ENCODE measurements around the gene OR10J4. TPM values are rescaled to one million over a fixed set of nuclear protein-coding genes. Genes with fewer than 3 reads are reported as not detected.
A peak's percentile ranks its signal among the peaks of the same experiment; 100 is the strongest.

The OR10J4 gene
- total and polyA plus RNA-seq, 8 donors = not detected

- Histone ChIP-seq H3K9me3 (no peaks in the 10 kb centered on the region), H3K4me1 (no peaks in the 10 kb centered on the region), H3K27ac (no peak overlapping the region), H3K27me3 (no peaks in the 10 kb centered on the region), H3K4me3 (no peak overlapping the region), H3K36me3 (no peaks in the 10 kb centered on the region)
- TF ChIP-seq, protein P1, sequence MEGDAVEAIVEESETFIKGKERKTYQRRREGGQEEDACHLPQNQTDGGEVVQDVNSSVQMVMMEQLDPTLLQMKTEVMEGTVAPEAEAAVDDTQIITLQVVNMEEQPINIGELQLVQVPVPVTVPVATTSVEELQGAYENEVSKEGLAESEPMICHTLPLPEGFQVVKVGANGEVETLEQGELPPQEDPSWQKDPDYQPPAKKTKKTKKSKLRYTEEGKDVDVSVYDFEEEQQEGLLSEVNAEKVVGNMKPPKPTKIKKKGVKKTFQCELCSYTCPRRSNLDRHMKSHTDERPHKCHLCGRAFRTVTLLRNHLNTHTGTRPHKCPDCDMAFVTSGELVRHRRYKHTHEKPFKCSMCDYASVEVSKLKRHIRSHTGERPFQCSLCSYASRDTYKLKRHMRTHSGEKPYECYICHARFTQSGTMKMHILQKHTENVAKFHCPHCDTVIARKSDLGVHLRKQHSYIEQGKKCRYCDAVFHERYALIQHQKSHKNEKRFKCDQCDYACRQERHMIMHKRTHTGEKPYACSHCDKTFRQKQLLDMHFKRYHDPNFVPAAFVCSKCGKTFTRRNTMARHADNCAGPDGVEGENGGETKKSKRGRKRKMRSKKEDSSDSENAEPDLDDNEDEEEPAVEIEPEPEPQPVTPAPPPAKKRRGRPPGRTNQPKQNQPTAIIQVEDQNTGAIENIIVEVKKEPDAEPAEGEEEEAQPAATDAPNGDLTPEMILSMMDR (IDR thresholded peaks at IDR 0.05) = no peak
- DNase-seq = no peak
- no peak for FAIRE-seq
- intact Hi-C loops (cut with DNase I) = no loop called here
- ATAC-seq = no peak
- 73 to 79% methylated on average over 4 of the region's 4 CpGs for WGBS, 2 donors
Measured at GRCh38 chr1:159429074-159429861, 2.7 kb upstream of the OR10J4 start.

- DNase-seq (no peak), ATAC-seq (peak in 1 of 4 donors; percentile 59), FAIRE-seq (no peak)
- Histone ChIP-seq H3K27me3 (no peaks in the 10 kb centered on the region), H3K4me3 (no peak overlapping the region), H3K36me3 (no peaks in the 10 kb centered on the region), H3K4me1 (no peaks in the 10 kb centered on the region), H3K9me3 (no peaks in the 10 kb centered on the region), H3K27ac (no peak overlapping the region)
- intact Hi-C loops (cut with DNase I) = no loop called here
- TF ChIP-seq, protein P1 (IDR thresholded peaks at IDR 0.05) = no peak
- 76 to 83% methylated on average over 6 of the region's 6 CpGs for WGBS, 2 donors
Measured at GRCh38 chr1:159430985-159431384, 1.0 kb upstream of the OR10J4 start.

DNA sequence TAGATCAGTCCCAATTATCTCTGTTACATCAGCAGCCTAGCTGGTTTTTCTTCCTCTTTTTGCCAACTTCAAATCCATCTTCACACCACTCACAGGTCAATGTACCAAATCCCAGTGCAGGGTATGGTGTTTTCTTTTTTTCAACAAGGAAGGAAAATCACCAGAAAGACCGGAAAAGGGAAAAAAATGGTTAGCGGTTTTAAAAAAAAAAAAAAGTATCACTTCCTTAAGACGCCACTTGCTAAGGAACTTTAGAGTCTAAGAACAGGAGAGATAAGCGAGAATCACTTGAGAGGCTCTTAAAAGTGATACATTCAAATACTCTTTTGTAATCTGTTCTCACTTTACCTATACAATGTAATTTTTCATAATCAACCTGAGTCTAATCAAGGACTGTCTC, 4.5 kb downstream of the OR10J4 start:
- no peaks in the 10 kb centered on the region for H3K36me3 ChIP-seq
- no peak overlapping the region for H3K4me3 ChIP-seq
- no peaks in the 10 kb centered on the region for H3K27me3 ChIP-seq
- no peaks in the 10 kb centered on the region for H3K9me3 ChIP-seq
- intact Hi-C loops (cut with DNase I) = no loop called here
- TF ChIP-seq, protein P1 (IDR thresholded peaks at IDR 0.05) = no peak
- WGBS, 2 donors = 67 to 72% methylated on average over 4 of the region's 4 CpGs
- FAIRE-seq (no peak), DNase-seq (no peak), ATAC-seq (peak in 1 of 4 donors; percentile 24)
- H3K4me1 ChIP-seq = no peaks in the 10 kb centered on the region
- H3K27ac ChIP-seq = no peak overlapping the region

- Histone ChIP-seq H3K4me1 (no peaks in the 10 kb centered on the region), H3K27ac (no peak within 1 kb of the TSS), H3K4me3 (no peak within 1 kb of the TSS), H3K27me3 (no peaks in the 10 kb centered on the region), H3K9me3 (no peaks in the 10 kb centered on the region), H3K36me3 (no peaks in the 10 kb centered on the region)
- TF ChIP-seq, protein P1 (IDR thresholded peaks at IDR 0.05) = no peak
- intact Hi-C loops (cut with DNase I) = no loop called here
- ATAC-seq (no peak), FAIRE-seq (no peak), DNase-seq (no peak)
Measured at GRCh38 chr1:159439422-159439821, 7.4 kb downstream of the OR10J4 start, which contains the start of gene OR10J1. Gene OR10J1 (plus strand): TSS chr1:159439722. CDS start chr1:159439792, 70 bp downstream.

- no peaks in the 10 kb centered on the region for H3K27me3 ChIP-seq
- no peaks in the 10 kb centered on the region for H3K9me3 ChIP-seq
- intact Hi-C loops (cut with DNase I) = no loop called here
- no peaks in the 10 kb centered on the region for H3K36me3 ChIP-seq
- H3K4me1 ChIP-seq = no peaks in the 10 kb centered on the region
- FAIRE-seq (no peak), ATAC-seq (peak in 1 of 4 donors; percentile 45), DNase-seq (no peak)
- no peak overlapping the region for H3K4me3 ChIP-seq
- TF ChIP-seq, protein P1 (IDR thresholded peaks at IDR 0.05) = no peak
- no peak overlapping the region for H3K27ac ChIP-seq
Measured at GRCh38 chr1:159441360-159441759, 9.4 kb downstream of the OR10J4 start.
